Measurements from ENCODE around the gene BNC1. TPM values are rescaled to one million over a fixed set of nuclear protein-coding genes. Genes with fewer than 3 reads are reported as not detected.
A peak's percentile ranks its signal among the peaks of the same experiment; 100 is the strongest.

The BNC1 gene
- total and polyA plus RNA-seq, 11 donors, result 0.08 to 24.5 (median 0.17) TPM; not detected in 2

DNA sequence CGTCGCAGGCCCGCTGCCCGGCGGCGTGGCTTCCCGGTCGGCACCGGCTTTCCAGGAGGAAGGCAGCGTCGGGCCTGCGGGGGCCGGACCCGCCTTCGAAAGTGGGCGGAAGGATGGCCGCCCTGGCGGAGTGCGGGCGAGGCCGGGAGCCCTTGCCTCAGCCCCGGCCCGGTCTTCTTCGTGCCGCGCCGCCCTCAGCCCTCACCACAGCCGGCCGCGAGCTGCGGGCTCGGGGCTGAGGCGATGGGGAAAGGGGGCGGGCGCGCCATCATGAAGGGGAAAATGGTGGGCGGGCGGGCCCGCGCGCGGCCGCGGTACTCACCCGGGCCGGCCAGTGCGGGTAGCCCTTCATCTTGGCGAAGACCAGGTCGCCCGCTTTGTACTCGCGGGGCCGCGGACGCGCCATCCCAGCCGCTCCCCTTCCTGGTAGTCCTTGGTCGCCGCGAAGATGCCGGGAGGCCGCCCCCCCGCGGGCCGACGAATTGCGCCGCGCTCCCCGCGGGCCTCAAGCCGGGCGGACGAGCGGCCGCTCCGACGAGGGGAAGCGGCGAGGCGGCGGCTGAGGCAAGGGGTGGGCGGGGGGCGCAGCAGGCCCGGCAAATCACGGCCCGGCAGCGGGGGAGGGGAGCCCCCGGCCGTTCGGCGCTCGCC lies 77.3 kb downstream of the BNC1 start:
- H3K4me3 ChIP-seq, result peak overlapping the region; percentile 48 to 93 (median 82)
- H3K9me3 ChIP-seq, result no peaks in the 10 kb centered on the region
- 0 to 1% (median 0%) methylated on average over 40 to 93 of the region's 93 CpGs for WGBS, 4 donors
- ATAC-seq, result peak in 3 of 4 donors; percentile 47 to 61 (median 59)
- H3K36me3 ChIP-seq, result no peaks in the 10 kb centered on the region
- TF ChIP-seq, protein P1, sequence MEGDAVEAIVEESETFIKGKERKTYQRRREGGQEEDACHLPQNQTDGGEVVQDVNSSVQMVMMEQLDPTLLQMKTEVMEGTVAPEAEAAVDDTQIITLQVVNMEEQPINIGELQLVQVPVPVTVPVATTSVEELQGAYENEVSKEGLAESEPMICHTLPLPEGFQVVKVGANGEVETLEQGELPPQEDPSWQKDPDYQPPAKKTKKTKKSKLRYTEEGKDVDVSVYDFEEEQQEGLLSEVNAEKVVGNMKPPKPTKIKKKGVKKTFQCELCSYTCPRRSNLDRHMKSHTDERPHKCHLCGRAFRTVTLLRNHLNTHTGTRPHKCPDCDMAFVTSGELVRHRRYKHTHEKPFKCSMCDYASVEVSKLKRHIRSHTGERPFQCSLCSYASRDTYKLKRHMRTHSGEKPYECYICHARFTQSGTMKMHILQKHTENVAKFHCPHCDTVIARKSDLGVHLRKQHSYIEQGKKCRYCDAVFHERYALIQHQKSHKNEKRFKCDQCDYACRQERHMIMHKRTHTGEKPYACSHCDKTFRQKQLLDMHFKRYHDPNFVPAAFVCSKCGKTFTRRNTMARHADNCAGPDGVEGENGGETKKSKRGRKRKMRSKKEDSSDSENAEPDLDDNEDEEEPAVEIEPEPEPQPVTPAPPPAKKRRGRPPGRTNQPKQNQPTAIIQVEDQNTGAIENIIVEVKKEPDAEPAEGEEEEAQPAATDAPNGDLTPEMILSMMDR (IDR thresholded peaks at IDR 0.05), result no peak
- TF ChIP-seq POLR2A (IDR thresholded peaks at IDR 0.05), result peak in 1 of 2 donors; percentile 19
- H3K27ac ChIP-seq, result peak overlapping the region; percentile 84 to 95 (median 90)
- DNase-seq, result peak; percentile 40 to 75 (median 49)
- intact Hi-C loops (cut with DNase I), result loop anchor here (1.0 to 10.0 kb wide), 10 partner anchors 52 to 665 kb away; partner anchors contain the start of genes C15orf40 (in 10 of the 10), BTBD1 (in 4 of the 10), TM6SF1 (in 2 of the 10) and RPS17 (in 1 of the 10)
- peaks cover 0 to 41% (median 23%) of the 10 kb centered on the region in 12 donors for H3K4me1 ChIP-seq
- H3K27me3 ChIP-seq, result peaks cover 0 to 3% (median 0%) of the 10 kb centered on the region in 9 donors

- H3K4me1 ChIP-seq, result peaks cover 0 to 46% (median 27%) of the 10 kb centered on the region in 12 donors
- intact Hi-C loops (cut with DNase I), result loop anchor here (1.0 to 10.0 kb wide), 10 partner anchors 52 to 664 kb away; partner anchors contain the start of genes C15orf40 (in 10 of the 10), BTBD1 (in 4 of the 10), TM6SF1 (in 2 of the 10) and RPS17 (in 1 of the 10)
- ATAC-seq, result peak in 2 of 4 donors; percentile 1 to 7
These were observed 77.9 kb downstream of the BNC1 start for GRCh38 chr15:83206526-83207008.

More at GRCh38 chr15:83206526-83207008, 77.9 kb downstream of the BNC1 start:
- WGBS, 4 donors, result 0 to 1% (median 0%) methylated on average over 18 to 25 of the region's 25 CpGs
- Histone ChIP-seq H3K4me3 (peak overlapping the region; percentile 48 to 93 (median 82)), H3K27me3 (peaks cover 0 to 3% (median 0%) of the 10 kb centered on the region in 9 donors), H3K27ac (peak overlapping the region; percentile 84 to 95 (median 90)), H3K9me3 (no peaks in the 10 kb centered on the region), H3K36me3 (no peaks in the 10 kb centered on the region)
- DNase-seq, result no peak
- TF ChIP-seq, protein P1 (IDR thresholded peaks at IDR 0.05), result no peak
- no peak for TF ChIP-seq POLR2A (IDR thresholded peaks at IDR 0.05)

Other genes starting within 250 kb of the BNC1 start
- gene BTBD1, start 217.4 kb downstream of the BNC1 start, total RNA-seq, result 100 to 1,000 TPM; 109 to 192 (median 140) TPM
- gene BTBD1, start 217.4 kb downstream of the BNC1 start, polyA plus RNA-seq, result 100 to 1,000 TPM in 1 of 2 donors, 10 to 100 TPM in 1; 15.2 to 103 TPM
- gene TM6SF1, start 177.0 kb downstream of the BNC1 start, total RNA-seq, result 1 to 10 TPM; 2.6 to 9.4 (median 4.7) TPM
- 1 to 10 TPM; 2.7 to 5.6 TPM for gene TM6SF1, start 177.0 kb downstream of the BNC1 start, polyA plus RNA-seq
- 10 to 100 TPM; 26.4 to 50.7 (median 40.1) TPM for gene HDGFL3, start 76.8 kb downstream of the BNC1 start, total RNA-seq
- gene HDGFL3, start 76.8 kb downstream of the BNC1 start, polyA plus RNA-seq, result 10 to 100 TPM in 1 of 2 donors, 1 to 10 TPM in 1; 9.6 to 22.3 TPM
- under 1 TPM in 1 of 9 donors, not detected in 8; 0.91 TPM for gene SH3GL3, start 162.7 kb upstream of the BNC1 start, total RNA-seq
- not detected for gene SH3GL3, start 162.7 kb upstream of the BNC1 start, polyA plus RNA-seq

Measured in heart left ventricle (tissue), 16 donors.